Fibroblast of lung (primary cell): ENCODE results near the gene PPIF. TPM values are rescaled to one million over a fixed set of nuclear protein-coding genes. Genes with fewer than 3 reads are reported as not detected.

Source experiments
- DNase-seq, 2 donors: peaks; one replicate each; pipeline versions ENCODE4 v3.0.0 to v3.0.0-alpha.2; 2010; ENCODE audit warnings: low read depth in 2 of 2
- H2AFZ ChIP-seq: 2 replicates; pipeline ENCODE4 v1.5.1; 2012; ENCODE audit warnings: low read length, control low read depth, inconsistent platforms
- H3K27ac ChIP-seq: 2 replicates; pipeline ENCODE4 v1.5.1; 2011; ENCODE audit warnings: low read length, control low read depth; ENCODE audit not compliant: insufficient read depth
- H3K27me3 ChIP-seq: 2 replicates; pipeline ENCODE4 v1.5.1; 2011; ENCODE audit warnings: mild to moderate bottlenecking, low read length; ENCODE audit not compliant: control insufficient read depth, insufficient read depth
- H3K36me3 ChIP-seq: 2 replicates; pipeline ENCODE4 v1.5.1; 2011; ENCODE audit warnings: low read length; ENCODE audit not compliant: control insufficient read depth, insufficient read depth
- H3K4me1 ChIP-seq: 2 replicates; pipeline ENCODE4 v1.5.1; 2011; ENCODE audit warnings: low read length; ENCODE audit not compliant: control insufficient read depth, insufficient read depth; ENCODE audit errors: extremely low read depth
- H3K4me2 ChIP-seq: 2 replicates; pipeline ENCODE4 v1.5.1; 2011; ENCODE audit warnings: low read length, control low read depth; ENCODE audit not compliant: insufficient read depth; ENCODE audit errors: extremely low read depth
- H3K4me3 ChIP-seq, 4 experiments: fragments of 200-600 bp in 1 of 4; sonication (generic) in 1 of 4; replicated peaks in 1 of 4; 2 replicates each; pipeline ENCODE4 v1.5.1; 2011 to 2016; ENCODE audit warnings: low read length in 4 of 4, low read depth in 3 of 4, mild to moderate bottlenecking in 3 of 4, control low read depth in 2 of 4, inconsistent platforms in 1 of 4, mixed read lengths in 1 of 4; ENCODE audit not compliant: insufficient read depth in 1 of 4; ENCODE audit errors: control extremely low read depth in 1 of 4
- H3K79me2 ChIP-seq: 2 replicates; pipeline ENCODE4 v1.5.1; 2012; ENCODE audit warnings: mild to moderate bottlenecking, low read length, inconsistent platforms; ENCODE audit not compliant: control insufficient read depth, insufficient read depth
- H3K9ac ChIP-seq: 2 replicates; pipeline ENCODE4 v1.5.1; 2011; ENCODE audit warnings: mild to moderate bottlenecking, low read length, control low read depth; ENCODE audit not compliant: insufficient read depth
- H3K9me3 ChIP-seq: 2 replicates; pipeline ENCODE4 v1.5.1; 2012; ENCODE audit warnings: low read depth, low read length; ENCODE audit not compliant: control insufficient read depth, insufficient read depth
- H4K20me1 ChIP-seq: 2 replicates; pipeline ENCODE4 v1.5.1; 2011; ENCODE audit warnings: low read length; ENCODE audit not compliant: control insufficient read depth, insufficient read depth; ENCODE audit errors: extremely low read depth
- EZH2 ChIP-seq: IDR thresholded peaks from 2 replicates; pipeline ENCODE4 v1.5.1; 2012; ENCODE audit warnings: low read length, control low read depth, mild to moderate bottlenecking; ENCODE audit errors: missing control alignments
- polyA plus RNA-seq, 2 donors: library from polyadenylated mRNA; depleted of rRNA in 1 of 2; stranded (reverse) in 1 of 2; unstranded in 1 of 2; fragments of >200 nt; gene quantifications; 2 replicates each; pipeline ENCODE4 v1.2.1, GENCODE V29; 2011 to 2012; ENCODE audit warnings: missing spikeins in 1 of 2
- total RNA-seq: library from RNA; depleted of rRNA; stranded (reverse); fragments of >200 nt; gene quantifications from 2 replicates; pipeline ENCODE4 v1.2.1, GENCODE V29; 2014
- TF ChIP-seq, protein P1 (sequence below), 2 donors: IDR thresholded peaks in 1 of 2; conservative IDR thresholded peaks in 1 of 2; 1 replicate in 1 of 2; 2 replicates in 1 of 2; pipeline ENCODE4 v1.5.1; 2011 to 2012; ENCODE audit warnings: low read length in 2 of 2, control low read depth in 1 of 2, inconsistent platforms in 1 of 2, low read depth in 1 of 2, mild to moderate bottlenecking in 1 of 2

The PPIF gene
- total and polyA plus RNA-seq, 2 donors (not counting 1 experiment from before 2014, with no cell fraction given) = 18.7 to 63.0 TPM

GRCh38 chr10:79324032-79324695, 23.1 kb upstream of the PPIF start:
- no peak overlapping the region for H3K4me2 ChIP-seq
- H3K27ac ChIP-seq = no peak overlapping the region
- no peaks in the 10 kb centered on the region for H4K20me1 ChIP-seq
- no peak overlapping the region for H3K9ac ChIP-seq
- H2AFZ ChIP-seq = no peak overlapping the region
- no peak overlapping the region for H3K4me3 ChIP-seq
- H3K4me1 ChIP-seq = peaks cover 16% of the 10 kb centered on the region
- DNase-seq = no peak
- TF ChIP-seq, protein P1, sequence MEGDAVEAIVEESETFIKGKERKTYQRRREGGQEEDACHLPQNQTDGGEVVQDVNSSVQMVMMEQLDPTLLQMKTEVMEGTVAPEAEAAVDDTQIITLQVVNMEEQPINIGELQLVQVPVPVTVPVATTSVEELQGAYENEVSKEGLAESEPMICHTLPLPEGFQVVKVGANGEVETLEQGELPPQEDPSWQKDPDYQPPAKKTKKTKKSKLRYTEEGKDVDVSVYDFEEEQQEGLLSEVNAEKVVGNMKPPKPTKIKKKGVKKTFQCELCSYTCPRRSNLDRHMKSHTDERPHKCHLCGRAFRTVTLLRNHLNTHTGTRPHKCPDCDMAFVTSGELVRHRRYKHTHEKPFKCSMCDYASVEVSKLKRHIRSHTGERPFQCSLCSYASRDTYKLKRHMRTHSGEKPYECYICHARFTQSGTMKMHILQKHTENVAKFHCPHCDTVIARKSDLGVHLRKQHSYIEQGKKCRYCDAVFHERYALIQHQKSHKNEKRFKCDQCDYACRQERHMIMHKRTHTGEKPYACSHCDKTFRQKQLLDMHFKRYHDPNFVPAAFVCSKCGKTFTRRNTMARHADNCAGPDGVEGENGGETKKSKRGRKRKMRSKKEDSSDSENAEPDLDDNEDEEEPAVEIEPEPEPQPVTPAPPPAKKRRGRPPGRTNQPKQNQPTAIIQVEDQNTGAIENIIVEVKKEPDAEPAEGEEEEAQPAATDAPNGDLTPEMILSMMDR (conservative IDR thresholded peaks at IDR 0.05 in 1 of 2, IDR thresholded peaks at IDR 0.05 in 1 of 2; ENCODE audit: low read depth in 1 of 2, low read length in 2 of 2) = no peak
- no peak for TF ChIP-seq EZH2
- H3K27me3 ChIP-seq = no peaks in the 10 kb centered on the region
- no peaks in the 10 kb centered on the region for H3K79me2 ChIP-seq
- H3K9me3 ChIP-seq = no peaks in the 10 kb centered on the region
- no peaks in the 10 kb centered on the region for H3K36me3 ChIP-seq

GRCh38 chr10:79326361-79327089, 20.7 kb upstream of the PPIF start:
- Histone ChIP-seq H3K27ac (no peak overlapping the region), H3K9me3 (no peaks in the 10 kb centered on the region), H3K4me3 (no peak overlapping the region), H3K4me1 (peaks cover 5% of the 10 kb centered on the region), H4K20me1 (no peaks in the 10 kb centered on the region), H3K36me3 (no peaks in the 10 kb centered on the region), H3K4me2 (no peak overlapping the region), H2AFZ (no peak overlapping the region), H3K27me3 (no peaks in the 10 kb centered on the region), H3K79me2 (no peaks in the 10 kb centered on the region), H3K9ac (no peak overlapping the region)
- no peak for DNase-seq
- no peak for TF ChIP-seq EZH2
- TF ChIP-seq, protein P1 (conservative IDR thresholded peaks at IDR 0.05 in 1 of 2, IDR thresholded peaks at IDR 0.05 in 1 of 2; ENCODE audit: low read depth in 1 of 2, low read length in 2 of 2) = no peak

GRCh38 chr10:79327090-79327457, 20.2 kb upstream of the PPIF start:
- H4K20me1 ChIP-seq = no peaks in the 10 kb centered on the region
- no peaks in the 10 kb centered on the region for H3K27me3 ChIP-seq
- no peak for DNase-seq
- H3K27ac ChIP-seq = no peak overlapping the region
- H3K4me1 ChIP-seq = peaks cover 7% of the 10 kb centered on the region
- no peak overlapping the region for H3K4me2 ChIP-seq
- TF ChIP-seq, protein P1 (conservative IDR thresholded peaks at IDR 0.05 in 1 of 2, IDR thresholded peaks at IDR 0.05 in 1 of 2; ENCODE audit: low read depth in 1 of 2, low read length in 2 of 2) = no peak
- no peak for TF ChIP-seq EZH2
- H3K79me2 ChIP-seq = no peaks in the 10 kb centered on the region
- no peak overlapping the region for H2AFZ ChIP-seq
- no peaks in the 10 kb centered on the region for H3K36me3 ChIP-seq
- no peak overlapping the region for H3K9ac ChIP-seq
- no peaks in the 10 kb centered on the region for H3K9me3 ChIP-seq
- no peak overlapping the region for H3K4me3 ChIP-seq
